ENCODE measurements around the gene DCUN1D2. TPM values are rescaled to one million over a fixed set of nuclear protein-coding genes. Genes with fewer than 3 reads are reported as not detected.
A peak's percentile ranks its signal among the peaks of the same experiment; 100 is the strongest.

The DCUN1D2 gene
- total RNA-seq, 4 donors from 2014 or later = 8.7 to 51.7 (median 18.3) TPM

GRCh38 chr13:113420833-113421600 lies 69.5 kb downstream of the DCUN1D2 start:
- DNase-seq (ENCODE audit: low spot score in 2 of 2) = no peak
- H3K27ac ChIP-seq = peak overlapping the region; percentile 36

GRCh38 chr13:113420232-113420631 lies 70.3 kb downstream of the DCUN1D2 start:
- DNase-seq (ENCODE audit: low spot score in 2 of 2) = no peak
- Histone ChIP-seq H3K27ac (no peak overlapping the region), H3K36me3 (no peaks in the 10 kb centered on the region), H3K27me3 (peaks cover 3% of the 10 kb centered on the region), H3K4me1 (peaks cover 5% of the 10 kb centered on the region), H3K4me3 (no peak overlapping the region), H3K9me3 (no peaks in the 10 kb centered on the region)
- TF ChIP-seq CTCF (IDR thresholded peaks at IDR 0.05) (no peak), POLR2A (IDR thresholded peaks at IDR 0.05) (no peak), EP300 (IDR thresholded peaks at IDR 0.05) (no peak), POLR2AphosphoS5 (IDR thresholded peaks at IDR 0.05) (no peak)
- 90% methylated on average over 15 of the region's 15 CpGs for WGBS

More at GRCh38 chr13:113420833-113421600, 69.5 kb downstream of the DCUN1D2 start:
- Histone ChIP-seq H3K27me3 (peaks cover 3% of the 10 kb centered on the region), H3K4me1 (peaks cover 5% of the 10 kb centered on the region), H3K4me3 (no peak overlapping the region), H3K9me3 (no peaks in the 10 kb centered on the region), H3K36me3 (no peaks in the 10 kb centered on the region)
- TF ChIP-seq CTCF (IDR thresholded peaks at IDR 0.05) (no peak), POLR2AphosphoS5 (IDR thresholded peaks at IDR 0.05) (no peak), POLR2A (IDR thresholded peaks at IDR 0.05) (no peak), EP300 (IDR thresholded peaks at IDR 0.05) (no peak)
- 63% methylated on average over 14 of the region's 38 CpGs for WGBS

- Histone ChIP-seq H3K27me3 (peaks cover 3% of the 10 kb centered on the region), H3K9me3 (no peaks in the 10 kb centered on the region), H3K27ac (no peak overlapping the region), H3K4me1 (peaks cover 5% of the 10 kb centered on the region), H3K36me3 (no peaks in the 10 kb centered on the region), H3K4me3 (no peak overlapping the region)
- no peak for DNase-seq (ENCODE audit: low spot score in 2 of 2)
- TF ChIP-seq POLR2A (IDR thresholded peaks at IDR 0.05) (no peak), POLR2AphosphoS5 (IDR thresholded peaks at IDR 0.05) (no peak), EP300 (IDR thresholded peaks at IDR 0.05) (no peak), CTCF (IDR thresholded peaks at IDR 0.05) (no peak)
- WGBS = 94% methylated on average over 18 of the region's 18 CpGs
Observed at GRCh38 chr13:113419531-113420193, 70.8 kb downstream of the DCUN1D2 start.

GRCh38 chr13:113418722-113419049 lies 71.8 kb downstream of the DCUN1D2 start:
- no peaks in the 10 kb centered on the region for H3K36me3 ChIP-seq
- peaks cover 3% of the 10 kb centered on the region for H3K27me3 ChIP-seq
- no peak for TF ChIP-seq EP300 (IDR thresholded peaks at IDR 0.05)
- TF ChIP-seq CTCF (IDR thresholded peaks at IDR 0.05) = no peak
- no peak for TF ChIP-seq POLR2AphosphoS5 (IDR thresholded peaks at IDR 0.05)
- no peak for TF ChIP-seq POLR2A (IDR thresholded peaks at IDR 0.05)
- H3K4me1 ChIP-seq = peaks cover 12% of the 10 kb centered on the region
- WGBS = 100% methylated on average over 1 of the region's 1 CpG
- H3K27ac ChIP-seq = no peak overlapping the region
- no peak for DNase-seq (ENCODE audit: low spot score in 2 of 2)
- no peaks in the 10 kb centered on the region for H3K9me3 ChIP-seq
- no peak overlapping the region for H3K4me3 ChIP-seq
